ENCODE measurements around the gene CFAP77.

- no peak for TF ChIP-seq MXD1 (CRISPR knock-in tag; IDR thresholded peaks at IDR 0.05)
- no peak for TF ChIP-seq ZNF552 (CRISPR knock-in tag; IDR thresholded peaks at IDR 0.05; ENCODE audit: borderline replicate concordance)
- no peak for TF ChIP-seq ZNF224 (CRISPR knock-in tag; IDR thresholded peaks at IDR 0.05)
- TF ChIP-seq CHD4 (IDR thresholded peaks at IDR 0.05; ENCODE audit: borderline replicate concordance, low read length) = no peak
- TF ChIP-seq CTCF (CRISPR knock-in tag; IDR thresholded peaks at IDR 0.05) = no peak
- no peak for TF ChIP-seq RFX3 (CRISPR knock-in tag; IDR thresholded peaks at IDR 0.05)
- no peak for TF ChIP-seq SUZ12 (IDR thresholded peaks at IDR 0.05; ENCODE audit: low read depth, low read length)
Measured at GRCh38 chr9:132517815-132518550, 108.0 kb downstream of the CFAP77 start.
